Endothelial cell of umbilical vein (primary cell): ENCODE measurements around the gene GRK5. TPM values are rescaled to one million over a fixed set of nuclear protein-coding genes. Genes with fewer than 3 reads are reported as not detected.

Source experiments
- BruUV-seq: library from RNA; stranded (reverse); fragments of 400-500 nt; replicated peaks from 2 replicates; lab custom pipeline; 2021; lab: Mats Ljungman, UMichigan
- CTCF ChIA-PET: fragments of 300-600, 350-600 bp; sonication (Branson Sonifier 250); formaldehyde crosslinking; loops from one replicate; lab custom pipeline; 2021; ENCODE audit warnings: antibody characterized with exemption, inconsistent platforms; lab: Charles Lee
- POLR2A ChIA-PET: fragments of 300-600, 350-600 bp; sonication (Branson Sonifier 250); formaldehyde crosslinking; loops from one replicate; lab custom pipeline; 2021; ENCODE audit warnings: antibody characterized with exemption, inconsistent platforms; lab: Charles Lee
- DNase-seq: peaks from one replicate; pipeline ENCODE4 v3.0.0-alpha.2; 2011; ENCODE audit warnings: low read depth, low spot score
- FAIRE-seq: peaks from 2 replicates; lab custom pipeline; 2011; peaks lifted over from hg19 to GRCh38; lab: Jason Lieb, UNC
- H2AFZ ChIP-seq: 2 replicates; pipeline ENCODE4 v1.6.0; 2012; ENCODE audit warnings: low read depth, low read length, control low read depth, inconsistent platforms
- H3K27ac ChIP-seq: 2 replicates; pipeline ENCODE4 v1.5.1; 2011; ENCODE audit warnings: low read depth, mild to moderate bottlenecking, control low read depth, low read length, moderate library complexity; ENCODE audit not compliant: insufficient read depth
- H3K27me3 ChIP-seq, 2 experiments: 2 replicates each; pipeline versions ENCODE4 v1.6.0 to v1.6.1; 2011; ENCODE audit warnings: low read length in 2 of 2, mixed read lengths in 1 of 2; ENCODE audit not compliant: control insufficient read depth in 2 of 2, insufficient read depth in 2 of 2
- H3K36me3 ChIP-seq, 2 experiments: 2 replicates in 1 of 2; 3 replicates in 1 of 2; pipeline ENCODE4 v1.5.1; 2011; ENCODE audit warnings: low read length in 2 of 2, mild to moderate bottlenecking in 1 of 2, moderate library complexity in 1 of 2; ENCODE audit not compliant: control insufficient read depth in 2 of 2, insufficient read depth in 2 of 2; ENCODE audit errors: extremely low read depth in 1 of 2
- H3K4me1 ChIP-seq: 3 replicates; pipeline ENCODE4 v1.5.1; 2011; ENCODE audit warnings: mild to moderate bottlenecking, low read length; ENCODE audit not compliant: control insufficient read depth, insufficient read depth; ENCODE audit errors: extremely low read depth
- H3K4me2 ChIP-seq: 2 replicates; pipeline ENCODE4 v1.6.1; 2011; ENCODE audit warnings: low read length, control low read depth, mixed read lengths; ENCODE audit not compliant: insufficient read depth
- H3K4me3 ChIP-seq, 3 experiments: fragments of 200-600 bp in 1 of 3; sonication (generic), shearing (Covaris generic) in 1 of 3; replicated peaks in 1 of 3; 2 replicates each; pipeline ENCODE4 v1.5.1; 2011 to 2016; ENCODE audit warnings: control low read depth in 3 of 3, low read length in 3 of 3, mild to moderate bottlenecking in 2 of 3, inconsistent platforms in 1 of 3, low read depth in 1 of 3, moderate library complexity in 1 of 3; ENCODE audit not compliant: insufficient read depth in 1 of 3
- H3K79me2 ChIP-seq: 2 replicates; pipeline ENCODE4 v1.6.0; 2012; ENCODE audit warnings: low read length, inconsistent platforms; ENCODE audit not compliant: control insufficient read depth, insufficient read depth
- H3K9ac ChIP-seq: replicated peaks from 2 replicates; pipeline ENCODE3; 2011; ENCODE audit warnings: low read length, control low read depth; ENCODE audit not compliant: insufficient read depth; ENCODE audit errors: extremely low read depth
- H3K9me1 ChIP-seq: replicated peaks from 3 replicates; pipeline ENCODE4 v1.6.0; 2011; ENCODE audit warnings: mild to moderate bottlenecking, low read length; ENCODE audit not compliant: control insufficient read depth, insufficient read depth; ENCODE audit errors: extremely low read depth
- H3K9me3 ChIP-seq: replicated peaks from 2 replicates; pipeline ENCODE4 v1.5.1; 2012; ENCODE audit warnings: low read length, inconsistent platforms; ENCODE audit not compliant: control insufficient read depth, insufficient read depth
- H4K20me1 ChIP-seq: replicated peaks from 2 replicates; pipeline ENCODE3; 2011; ENCODE audit warnings: mild to moderate bottlenecking, low read length; ENCODE audit not compliant: control insufficient read depth, insufficient read depth; ENCODE audit errors: extremely low read depth
- EZH2 ChIP-seq: IDR thresholded peaks from 2 replicates; pipeline ENCODE4 v1.6.1; 2012; ENCODE audit warnings: borderline replicate concordance, low read depth, mild to moderate bottlenecking, moderate library complexity, low read length, inconsistent platforms; ENCODE audit not compliant: severe bottlenecking
- FOS ChIP-seq: IDR thresholded peaks from 2 replicates; pipeline ENCODE4 v1.6.1; 2011; ENCODE audit warnings: mild to moderate bottlenecking, low read length, moderate library complexity, borderline replicate concordance; ENCODE audit not compliant: insufficient read depth
- GATA2 ChIP-seq: IDR thresholded peaks from 2 replicates; pipeline ENCODE4 v1.7.0; 2011; ENCODE audit warnings: low read depth, mild to moderate bottlenecking, moderate library complexity, mixed read lengths, low read length; ENCODE audit not compliant: insufficient read length, insufficient read depth
- JUN ChIP-seq: IDR thresholded peaks from 2 replicates; pipeline ENCODE4 v1.6.1; 2011; ENCODE audit warnings: borderline replicate concordance, low read depth; ENCODE audit not compliant: insufficient read length, insufficient read depth
- MAX ChIP-seq: IDR thresholded peaks from 2 replicates; pipeline ENCODE4 v1.6.1; 2011; ENCODE audit not compliant: insufficient read depth, insufficient read length
- MYC ChIP-seq: IDR thresholded peaks from one replicate; pipeline ENCODE4 v1.6.1; 2011; ENCODE audit warnings: mild to moderate bottlenecking, low read depth, low read length
- POLR2A ChIP-seq: IDR thresholded peaks from 2 replicates; pipeline ENCODE4 v1.6.1; 2012; ENCODE audit warnings: low read depth, mild to moderate bottlenecking, control low read depth, low read length
- POLR2AphosphoS5 ChIP-seq: IDR thresholded peaks from 2 replicates; pipeline ENCODE4 v1.6.1; 2012; ENCODE audit warnings: low read depth, mild to moderate bottlenecking, control low read depth, low read length, moderate library complexity; ENCODE audit not compliant: insufficient read depth
- dilution Hi-C: fragments of 300-500 bp; cut with MboI; formaldehyde crosslinking; loops from one replicate; pipeline ENCODE4 v1.15.0; 2019; ENCODE audit warnings: low sequenced_read_pairs; ENCODE audit not compliant: extremely low pct_ligation_motif_present
- intact Hi-C: fragments of 100-400 bp; cut with micrococcal nuclease; formaldehyde crosslinking; loops from one replicate; pipeline ENCODE4 v1.10.0; 2022
- polyA plus RNA-seq, 4 experiments: library from polyadenylated mRNA; depleted of rRNA in 3 of 4; stranded (reverse) in 3 of 4; unstranded in 1 of 4; fragments of >200 nt; gene quantifications; 2 replicates each; pipeline versions ENCODE4 v1.2.1 to v1.2.3, GENCODE V29; 2011 to 2012; ENCODE audit warnings: missing spikeins in 1 of 4
- total RNA-seq: library from RNA; stranded (reverse); gene quantifications from 2 replicates; pipeline ENCODE4 v1.2.3, GENCODE V29; 2021
- TF ChIP-seq, protein P1 (sequence below), 2 donors: IDR thresholded peaks; 1 replicate in 1 of 2; 2 replicates in 1 of 2; pipeline ENCODE4 v1.5.1; 2011; ENCODE audit warnings: low read length in 2 of 2, mild to moderate bottlenecking in 2 of 2, moderate library complexity in 2 of 2, control low read depth in 1 of 2, inconsistent platforms in 1 of 2, low read depth in 1 of 2; ENCODE audit not compliant: insufficient read depth in 1 of 2; ENCODE audit errors: extremely low read depth in 1 of 2

Gene GRK5
- total and polyA plus RNA-seq, 2 donors (not counting 3 experiments of a cell fraction or from before 2014, with no cell fraction given) = 13.1 to 29.5 TPM

GRCh38 chr10:119362122-119362521 lies 154.8 kb downstream of the GRK5 start:
- intact Hi-C loops = no loop called here
- no peaks in the 10 kb centered on the region for H3K9me1 ChIP-seq

More at GRCh38 chr10:119362122-119362521, 154.8 kb downstream of the GRK5 start:
- BruUV-seq = no TSS peak
- CTCF ChIA-PET = no interaction called here
- no peak overlapping the region for H2AFZ ChIP-seq
- H3K9ac ChIP-seq = no peak overlapping the region
- DNase-seq (no peak), FAIRE-seq (no peak)
- H3K4me1 ChIP-seq = no peaks in the 10 kb centered on the region
- dilution Hi-C loops = no loop called here
- TF ChIP-seq MYC = no peak
- TF ChIP-seq JUN = no peak
- TF ChIP-seq FOS = no peak
- no peak for TF ChIP-seq GATA2
- TF ChIP-seq, protein P1, sequence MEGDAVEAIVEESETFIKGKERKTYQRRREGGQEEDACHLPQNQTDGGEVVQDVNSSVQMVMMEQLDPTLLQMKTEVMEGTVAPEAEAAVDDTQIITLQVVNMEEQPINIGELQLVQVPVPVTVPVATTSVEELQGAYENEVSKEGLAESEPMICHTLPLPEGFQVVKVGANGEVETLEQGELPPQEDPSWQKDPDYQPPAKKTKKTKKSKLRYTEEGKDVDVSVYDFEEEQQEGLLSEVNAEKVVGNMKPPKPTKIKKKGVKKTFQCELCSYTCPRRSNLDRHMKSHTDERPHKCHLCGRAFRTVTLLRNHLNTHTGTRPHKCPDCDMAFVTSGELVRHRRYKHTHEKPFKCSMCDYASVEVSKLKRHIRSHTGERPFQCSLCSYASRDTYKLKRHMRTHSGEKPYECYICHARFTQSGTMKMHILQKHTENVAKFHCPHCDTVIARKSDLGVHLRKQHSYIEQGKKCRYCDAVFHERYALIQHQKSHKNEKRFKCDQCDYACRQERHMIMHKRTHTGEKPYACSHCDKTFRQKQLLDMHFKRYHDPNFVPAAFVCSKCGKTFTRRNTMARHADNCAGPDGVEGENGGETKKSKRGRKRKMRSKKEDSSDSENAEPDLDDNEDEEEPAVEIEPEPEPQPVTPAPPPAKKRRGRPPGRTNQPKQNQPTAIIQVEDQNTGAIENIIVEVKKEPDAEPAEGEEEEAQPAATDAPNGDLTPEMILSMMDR (IDR thresholded peaks at IDR 0.05; ENCODE audit: extremely low read depth in 1 of 2, insufficient read depth in 1 of 2, low read depth in 1 of 2, low read length in 2 of 2) = no peak
- TF ChIP-seq POLR2AphosphoS5 = no peak
- TF ChIP-seq MAX = no peak
- no peak for TF ChIP-seq POLR2A
- TF ChIP-seq EZH2 = no peak
- no peaks in the 10 kb centered on the region for H3K27me3 ChIP-seq
- H4K20me1 ChIP-seq = no peaks in the 10 kb centered on the region
- H3K27ac ChIP-seq = no peak overlapping the region
- POLR2A ChIA-PET = no interaction called here
- peaks cover 0 to 6% of the 10 kb centered on the region in 2 experiments for H3K36me3 ChIP-seq
- no peak overlapping the region for H3K4me2 ChIP-seq
- H3K9me3 ChIP-seq = no peaks in the 10 kb centered on the region
- no peak overlapping the region for H3K4me3 ChIP-seq
- no peaks in the 10 kb centered on the region for H3K79me2 ChIP-seq
